Brain pericyte (primary cell): ENCODE measurements around the gene TBR1.

Experiments
- DNase-seq: peaks from one replicate; pipeline ENCODE4 v3.0.0-alpha.2; 2012; ENCODE audit warnings: low read depth, low spot score

TBR1 gene

DNA sequence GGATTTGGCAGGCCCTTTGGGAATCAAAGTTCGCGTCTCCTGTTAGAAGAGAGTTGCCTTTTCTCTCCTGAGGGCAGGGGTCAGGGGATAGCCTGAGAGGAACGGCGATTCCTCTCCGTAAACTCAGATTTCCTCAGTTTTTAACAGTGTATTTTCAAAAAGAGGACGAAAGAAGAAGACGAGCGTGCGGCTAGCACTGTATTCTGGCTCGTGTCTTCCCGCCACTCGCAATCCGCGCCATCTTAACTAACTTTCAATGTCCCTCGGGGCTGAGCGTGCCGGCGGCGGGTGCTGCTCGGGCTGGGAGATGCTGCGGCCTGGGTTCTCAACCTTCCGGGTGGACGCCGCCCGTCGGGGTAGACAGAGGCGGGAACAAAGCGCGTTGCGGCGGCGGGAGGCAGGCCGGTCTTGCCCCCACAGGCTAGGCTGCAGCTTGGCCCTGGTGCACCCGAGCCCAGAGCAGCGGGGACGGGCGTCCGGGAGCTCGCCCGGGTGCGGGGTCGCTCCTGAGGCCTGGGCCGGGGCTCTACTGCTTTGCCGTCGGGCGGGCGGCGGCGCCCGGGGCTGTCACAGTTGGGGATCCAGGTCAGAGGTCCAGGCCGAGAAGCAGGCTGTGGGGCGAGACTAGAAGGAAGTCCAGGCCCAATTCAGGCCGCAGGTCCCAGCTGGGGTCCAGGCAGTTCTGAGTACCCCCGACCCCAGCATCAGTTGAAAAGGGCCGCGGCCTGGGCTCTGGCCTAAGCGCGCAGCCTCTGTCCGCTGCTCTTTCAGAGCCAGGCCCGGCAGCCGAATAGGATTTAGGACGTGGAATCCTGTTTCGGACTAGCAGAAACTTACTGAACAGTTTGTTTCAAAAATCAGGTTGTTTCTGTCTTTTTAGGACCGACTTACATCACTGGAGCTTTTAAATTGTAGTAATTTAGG lies 11.8 kb downstream of the TBR1 start:
- no peak for DNase-seq

DNA sequence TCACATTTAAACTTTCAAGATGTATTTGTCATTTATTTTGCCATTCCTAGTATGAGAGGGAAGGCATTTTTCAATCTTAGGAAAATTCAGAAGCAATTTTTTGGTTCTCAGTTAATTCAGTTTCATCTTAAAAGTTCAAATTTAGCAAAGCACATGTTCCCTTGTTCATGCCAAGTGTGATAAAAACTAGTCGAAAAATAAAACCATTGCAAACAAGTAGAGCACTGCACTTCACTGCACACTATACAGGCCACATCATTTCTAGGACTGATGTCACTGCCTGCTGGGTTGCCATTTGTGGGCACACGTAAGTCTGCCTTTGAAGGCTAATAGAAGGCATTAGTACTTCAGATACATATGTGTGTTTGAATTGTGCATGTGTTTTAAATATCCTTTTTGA lies 14.3 kb downstream of the TBR1 start:
- no peak for DNase-seq

DNA sequence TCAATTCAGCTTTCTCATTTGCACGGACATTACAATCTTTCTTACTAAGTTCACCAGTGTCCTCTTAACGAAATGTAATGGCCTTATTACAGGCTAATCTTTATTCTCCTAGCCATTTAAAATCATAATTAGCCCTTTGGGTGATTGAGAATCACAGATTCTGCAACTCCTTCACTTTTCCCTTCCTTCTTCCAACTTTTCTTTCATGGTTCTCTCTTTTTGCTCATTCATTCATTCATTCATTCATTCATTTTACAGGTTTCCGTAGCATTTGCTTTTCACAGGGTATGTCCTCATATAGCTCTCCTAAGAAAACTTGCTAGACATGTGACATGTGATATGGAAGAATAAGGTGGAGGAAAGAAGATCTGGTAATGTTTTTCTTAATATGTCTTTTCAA lies 16.0 kb downstream of the TBR1 start:
- DNase-seq, result no peak

DNA sequence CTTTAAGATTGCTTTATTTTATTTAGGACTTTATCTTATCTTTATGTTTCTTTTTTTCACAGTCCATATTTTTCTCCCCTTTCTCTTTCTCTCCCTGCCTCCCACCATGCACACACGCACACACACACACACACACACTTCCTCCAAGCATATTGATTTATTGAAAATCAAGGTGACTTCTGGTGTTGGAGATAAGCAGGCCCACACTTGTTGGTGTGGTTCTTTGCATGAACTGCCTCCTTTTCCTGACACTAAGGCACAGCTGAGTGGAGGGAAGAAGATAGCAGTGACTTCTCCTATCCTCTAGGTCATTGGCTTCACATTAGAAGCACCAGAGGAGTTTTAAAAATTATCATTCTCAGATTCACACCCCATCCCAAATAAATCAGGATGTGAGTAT lies 18.0 kb downstream of the TBR1 start:
- DNase-seq, result no peak

DNA sequence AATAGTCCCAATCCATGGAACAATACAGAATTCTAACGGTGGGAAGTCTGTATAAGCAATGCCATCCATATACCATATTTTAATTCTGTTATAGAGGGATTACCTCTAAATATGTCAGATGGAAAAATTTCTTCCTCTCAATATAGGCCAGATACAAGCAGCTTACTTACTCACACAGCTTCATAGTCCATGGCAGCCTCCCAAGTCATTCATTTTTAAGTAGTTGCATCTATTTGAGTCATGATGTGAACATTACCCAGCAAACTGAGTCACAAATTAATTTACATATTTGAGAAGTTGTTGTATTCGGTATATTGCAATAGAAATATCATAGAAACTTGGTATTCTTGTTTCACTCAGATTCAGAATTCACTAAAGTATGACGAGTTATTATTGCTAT lies 20.3 kb downstream of the TBR1 start:
- no peak for DNase-seq

- DNase-seq, result no peak
Observed at GRCh38 chr2:161438598-161438997, 22.5 kb downstream of the TBR1 start.

- DNase-seq, result no peak
Observed at GRCh38 chr2:161445097-161445496, 29.0 kb downstream of the TBR1 start.

- no peak for DNase-seq
Observed at GRCh38 chr2:161448431-161448830, 32.3 kb downstream of the TBR1 start.

- DNase-seq, result no peak
Observed at GRCh38 chr2:161471631-161472030, 55.5 kb downstream of the TBR1 start.

DNA sequence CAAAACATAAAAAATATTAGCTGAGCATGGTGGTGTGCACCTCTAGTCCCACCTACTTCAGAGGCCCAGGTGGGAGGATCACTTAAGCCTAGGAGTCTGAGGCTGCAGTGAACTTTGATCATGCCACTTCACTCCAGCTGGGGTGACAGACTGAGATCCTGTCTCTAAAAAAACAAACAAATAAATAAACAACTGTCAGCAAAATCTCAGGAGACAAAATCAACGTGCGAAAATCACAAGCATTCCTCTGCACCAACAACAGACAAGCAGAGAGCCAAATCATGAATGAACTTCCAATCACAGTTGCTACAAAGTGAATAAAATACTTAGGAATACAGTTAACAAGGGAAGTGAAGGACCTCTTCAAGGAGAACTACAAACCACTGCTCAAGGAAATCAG lies 58.8 kb downstream of the TBR1 start:
- DNase-seq, result no peak
